GM19240 (cell line): ENCODE results near the gene SYT9.

ENCODE experiments used
- DNase-seq: peaks from one replicate; pipeline ENCODE4 v3.0.0; 2011; ENCODE audit warnings: low spot score; ENCODE audit not compliant: insufficient read length

The SYT9 gene, protein sequence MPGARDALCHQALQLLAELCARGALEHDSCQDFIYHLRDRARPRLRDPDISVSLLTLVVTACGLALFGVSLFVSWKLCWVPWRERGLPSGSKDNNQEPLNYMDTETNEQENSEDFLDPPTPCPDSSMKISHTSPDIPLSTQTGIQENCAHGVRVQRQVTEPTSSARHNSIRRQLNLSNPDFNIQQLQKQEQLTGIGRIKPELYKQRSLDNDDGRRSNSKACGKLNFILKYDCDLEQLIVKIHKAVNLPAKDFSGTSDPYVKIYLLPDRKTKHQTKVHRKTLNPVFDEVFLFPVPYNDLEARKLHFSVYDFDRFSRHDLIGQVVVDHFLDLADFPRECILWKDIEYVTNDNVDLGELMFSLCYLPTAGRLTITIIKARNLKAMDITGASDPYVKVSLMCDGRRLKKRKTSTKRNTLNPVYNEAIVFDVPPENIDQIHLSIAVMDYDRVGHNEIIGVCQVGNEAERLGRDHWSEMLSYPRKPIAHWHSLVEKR

DNA sequence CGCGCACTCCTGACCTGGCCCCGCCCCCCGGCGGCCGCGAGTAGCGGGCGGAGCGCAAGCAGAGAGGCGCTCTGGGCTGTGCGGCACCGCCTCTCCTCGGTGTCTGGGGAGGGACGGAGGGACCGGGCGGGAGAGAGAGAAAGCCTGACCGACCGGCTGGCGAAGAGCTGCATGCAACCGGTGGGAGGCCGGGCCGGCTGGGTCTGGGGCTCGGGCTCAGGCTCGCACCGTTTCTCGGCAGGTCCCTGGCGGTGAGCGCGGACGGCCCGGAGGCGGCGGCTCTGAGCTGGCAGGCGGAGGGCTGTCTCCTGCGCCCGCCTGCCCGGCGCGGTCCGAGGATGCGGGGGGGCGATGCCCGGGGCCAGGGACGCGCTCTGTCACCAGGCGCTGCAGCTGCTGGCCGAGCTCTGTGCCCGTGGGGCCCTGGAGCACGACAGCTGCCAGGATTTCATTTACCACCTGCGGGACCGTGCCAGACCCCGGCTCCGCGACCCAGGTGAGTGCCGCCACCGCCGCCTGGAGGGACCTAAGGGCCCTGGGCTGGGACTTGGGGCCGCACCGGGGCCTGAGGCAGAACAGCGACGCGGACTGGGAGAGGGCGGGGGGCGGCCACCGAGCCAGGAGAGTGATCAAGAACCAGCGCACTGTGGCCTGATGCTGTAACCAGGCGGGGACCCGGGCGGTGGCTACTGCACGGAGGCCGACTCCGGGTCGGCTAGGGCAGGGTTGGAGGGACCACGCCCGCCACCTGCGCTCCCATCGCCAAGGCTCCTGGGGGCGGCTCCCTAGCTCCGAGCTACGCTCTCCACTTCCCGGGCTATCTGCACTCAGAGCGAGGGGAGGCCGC, at the start of gene SYT9:
TSS of gene SYT9 (plus strand) at position 69 of the 847 bp plus-strand sequence. CDS start at position 352, 283 bp downstream.
- no peak for DNase-seq

DNA sequence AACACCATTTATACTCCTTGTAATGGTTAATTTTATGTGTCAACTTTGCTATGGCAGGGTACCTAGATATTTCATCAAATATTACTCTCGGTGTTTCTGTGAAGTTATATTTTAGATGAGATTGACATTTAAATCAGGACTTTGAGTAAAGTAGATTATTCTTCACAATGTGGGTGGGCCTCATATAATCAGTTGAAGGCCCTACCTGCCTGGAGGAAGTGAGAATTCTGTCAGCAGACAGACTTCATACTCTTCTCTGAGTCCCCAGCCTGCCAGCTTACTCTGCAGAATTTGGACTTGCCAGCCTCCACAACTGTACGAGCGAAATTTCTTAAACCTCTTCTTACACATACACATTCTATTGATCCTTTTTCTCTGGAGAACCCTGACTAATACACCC, 49.3 kb upstream of the SYT9 start:
- no peak for DNase-seq

DNA sequence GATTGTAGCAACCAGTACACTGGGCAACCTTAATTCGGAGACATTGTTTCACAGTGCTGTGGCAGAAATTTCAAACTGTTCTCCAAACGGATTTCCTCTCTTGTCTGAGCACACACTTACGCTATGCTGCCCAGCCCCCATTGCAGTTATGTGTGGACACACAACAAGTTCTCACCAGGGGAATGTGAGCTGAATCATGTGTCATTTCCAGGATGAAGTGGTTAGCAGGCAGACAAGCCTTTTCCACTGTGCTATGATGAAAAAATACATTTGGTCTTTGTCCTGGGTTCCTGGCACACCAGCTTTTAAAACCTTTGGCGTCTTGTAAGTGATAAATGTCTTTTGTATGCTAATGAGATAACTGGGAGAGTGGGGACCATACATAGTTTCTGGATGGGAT, 46.9 kb upstream of the SYT9 start:
- DNase-seq, result no peak

DNA sequence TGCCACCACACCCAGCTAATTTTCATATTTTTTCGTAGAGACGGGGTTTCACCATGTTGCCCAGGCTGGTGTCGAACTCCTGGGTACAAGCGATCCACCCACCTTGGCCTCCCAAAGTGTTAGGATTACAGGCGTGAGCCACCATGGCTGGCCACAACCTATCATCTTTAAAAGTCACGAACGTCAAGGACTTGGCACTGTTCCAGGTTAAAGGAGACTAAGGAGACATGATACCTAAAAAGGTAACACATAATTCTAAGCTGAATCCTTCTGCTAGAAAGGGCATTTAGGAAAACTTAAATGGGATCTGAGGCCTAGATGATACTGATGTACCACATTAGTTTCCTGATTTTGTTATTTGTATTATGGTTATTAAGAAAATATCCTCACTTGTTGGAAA, 43.3 kb upstream of the SYT9 start:
- DNase-seq, result no peak

DNA sequence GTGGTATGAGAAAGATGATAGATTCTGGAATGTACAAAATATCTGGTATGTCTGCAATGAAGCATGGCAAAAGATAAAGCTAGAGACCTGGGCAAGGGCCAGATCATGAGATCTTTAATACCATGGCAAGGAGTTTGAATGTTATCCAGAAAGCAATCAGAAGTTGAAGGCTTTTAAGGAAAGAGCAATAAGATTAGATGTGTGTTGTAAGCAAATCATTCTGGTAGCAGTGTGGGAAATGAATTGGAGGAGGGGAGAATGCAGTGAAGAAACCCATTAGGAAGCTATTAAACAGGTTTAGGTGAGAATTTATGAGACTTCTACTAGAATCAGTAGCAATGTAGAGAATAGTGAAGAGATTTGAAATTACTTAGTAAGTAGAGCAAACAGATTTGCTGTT, 32.2 kb upstream of the SYT9 start:
- DNase-seq, result no peak

DNA sequence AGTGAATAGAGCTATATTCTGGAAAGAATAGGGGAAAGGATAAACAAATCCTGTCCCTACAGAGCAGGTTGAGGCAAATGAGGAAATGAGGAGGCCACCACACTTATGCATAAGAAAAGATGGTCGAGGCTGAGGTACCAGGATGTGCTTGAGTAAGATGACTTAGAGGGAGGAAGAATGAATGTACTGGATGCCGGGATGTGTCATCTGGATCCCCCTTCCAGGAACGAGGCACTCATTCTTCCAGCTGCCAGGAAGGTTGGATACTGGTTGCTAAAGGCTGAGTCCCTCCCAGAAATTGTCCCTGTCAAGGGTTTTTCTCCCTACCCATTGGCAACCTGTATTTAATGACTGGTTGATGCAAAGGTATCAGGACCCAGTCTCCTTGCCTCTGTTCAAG, 31.1 kb upstream of the SYT9 start:
- DNase-seq, result no peak

DNA sequence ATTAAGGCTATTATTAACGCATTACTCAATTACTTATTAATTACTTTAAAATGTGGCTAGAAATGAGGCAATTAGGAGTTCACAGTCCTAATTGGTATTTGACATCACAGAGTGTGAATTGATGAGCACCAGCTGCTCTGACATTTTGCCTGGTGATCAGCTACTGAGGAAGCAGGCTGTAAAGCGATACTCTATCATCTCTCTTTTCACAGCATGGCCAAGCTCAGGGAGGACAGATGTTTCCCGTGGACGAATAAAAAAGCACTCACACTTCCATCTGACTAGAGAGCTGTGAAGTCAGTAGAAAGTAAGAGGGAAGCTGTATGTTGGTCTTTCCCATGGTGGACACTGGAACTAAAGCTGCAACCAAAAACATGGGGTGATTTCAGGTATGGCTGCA, 29.1 kb upstream of the SYT9 start:
- DNase-seq, result no peak

DNA sequence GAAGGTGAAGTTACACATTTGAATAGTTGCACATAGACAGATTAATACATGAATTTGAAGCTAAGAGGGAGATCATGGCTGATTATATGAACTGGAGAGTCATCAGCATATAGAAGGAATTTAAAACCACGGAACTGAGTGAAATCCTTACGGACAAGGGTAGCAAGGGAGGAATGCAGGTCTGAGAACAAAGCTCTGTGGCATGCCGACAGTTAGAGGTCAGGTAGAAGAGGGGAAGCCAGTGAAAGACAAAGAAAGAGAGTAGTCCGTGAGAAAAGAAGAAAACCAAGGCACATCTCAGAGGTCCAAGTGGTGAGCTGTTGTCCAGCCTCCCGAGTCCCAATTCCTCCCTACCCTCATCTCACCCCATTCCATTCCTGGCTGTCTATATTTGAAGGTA, 11.8 kb upstream of the SYT9 start:
- DNase-seq, result no peak

DNA sequence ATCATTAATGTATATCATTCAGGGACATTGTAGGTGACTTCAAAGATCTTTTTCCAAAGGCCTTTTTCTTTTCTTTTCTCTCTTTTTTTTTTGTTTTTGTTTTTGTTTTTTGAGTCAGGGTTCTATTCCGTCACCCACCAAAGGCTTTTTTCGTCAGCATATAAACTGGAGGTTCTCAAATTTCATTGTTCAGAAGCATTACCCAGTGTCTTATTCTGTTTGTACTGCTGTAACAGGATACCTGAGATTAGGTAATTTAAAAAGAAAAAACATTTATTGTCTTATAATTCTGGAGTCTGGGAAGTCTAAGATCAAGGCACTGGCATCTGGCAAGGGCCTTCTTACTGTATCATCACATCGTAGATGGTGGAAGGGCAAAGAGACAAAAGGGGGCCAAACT, 6.4 kb upstream of the SYT9 start:
- DNase-seq, result no peak

DNA sequence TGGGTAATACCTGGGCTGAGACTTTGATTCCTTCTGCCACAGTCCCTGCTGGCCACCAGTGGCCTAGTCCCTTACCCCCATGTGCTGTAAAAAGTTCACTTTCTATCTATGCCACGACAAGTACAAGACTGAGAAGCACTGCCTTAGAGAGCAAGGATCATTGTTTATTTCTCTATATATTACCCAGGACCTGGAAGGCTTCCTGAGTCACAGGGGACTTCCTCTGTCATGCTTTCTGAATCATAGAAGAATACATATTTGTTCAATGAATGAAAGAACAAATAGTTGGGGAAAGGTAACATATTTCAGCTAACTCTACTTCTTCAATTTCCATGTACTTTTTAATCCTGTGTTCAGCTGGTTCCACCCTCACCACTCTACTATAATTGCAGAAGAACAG, 5.5 kb upstream of the SYT9 start:
- no peak for DNase-seq

DNA sequence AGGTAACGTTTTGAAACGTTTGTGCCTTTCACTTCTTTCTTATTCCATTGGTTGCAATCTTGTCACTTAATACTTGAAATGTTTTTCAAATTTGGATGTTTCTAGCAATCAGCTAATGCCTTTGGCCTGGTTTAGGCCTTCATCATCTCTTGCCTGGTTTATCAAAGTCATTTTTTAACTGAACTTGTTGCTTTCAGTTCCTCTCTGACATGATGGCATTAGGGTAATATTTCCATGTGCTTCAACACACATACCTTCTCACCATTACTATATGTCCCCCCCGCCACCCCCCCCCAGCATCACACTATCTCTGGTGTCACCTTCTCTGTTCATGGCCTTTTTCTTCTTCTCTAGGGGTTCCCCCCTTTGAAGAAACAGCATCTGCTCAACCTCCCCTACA, 1.5 kb upstream of the SYT9 start:
- no peak for DNase-seq

DNA sequence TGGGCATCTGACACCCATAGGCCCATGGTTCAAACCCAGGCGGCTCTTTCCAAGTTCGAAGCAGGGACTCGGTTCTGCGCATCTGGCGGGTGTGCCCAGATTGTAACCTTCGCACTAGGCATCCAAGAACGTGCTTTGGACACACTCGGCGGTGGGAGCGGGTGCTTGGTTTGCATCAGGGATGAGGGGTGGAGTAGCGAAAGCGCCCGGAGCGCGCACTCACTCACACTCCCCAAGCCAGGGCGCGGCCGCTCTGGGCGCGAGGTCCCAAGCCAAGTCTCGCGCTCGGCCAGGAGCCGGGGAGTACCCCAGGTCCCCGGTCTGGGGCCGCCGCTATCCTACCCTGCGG, 243 bp upstream of the SYT9 start:
- DNase-seq, result no peak

DNA sequence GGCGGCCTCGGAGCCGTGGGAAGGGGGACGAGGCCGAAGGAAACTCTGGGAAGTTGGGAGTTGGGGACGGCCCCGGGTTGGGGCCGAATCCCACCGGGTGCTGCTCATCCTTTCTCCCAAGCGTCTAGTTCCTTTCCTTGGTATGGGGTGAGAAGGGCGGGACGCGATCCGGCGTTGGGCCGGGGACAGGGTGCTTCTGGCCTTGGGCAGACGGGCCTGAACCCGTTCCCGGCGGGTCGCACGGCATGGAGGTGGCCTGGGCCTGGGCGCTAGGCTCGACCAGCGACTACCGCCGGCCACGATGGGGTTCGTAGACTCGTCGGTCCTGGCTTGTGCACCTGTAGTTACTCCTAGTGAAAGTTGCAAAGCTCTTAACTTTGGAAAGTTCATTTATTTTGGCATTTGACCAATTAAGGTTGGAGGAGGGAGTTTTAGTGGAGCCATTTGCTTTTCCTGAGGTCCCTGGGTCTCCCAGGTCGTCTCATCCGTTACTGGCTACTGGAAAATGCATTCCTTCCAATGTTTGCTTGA, 1.0 kb downstream of the SYT9 start:
- no peak for DNase-seq

DNA sequence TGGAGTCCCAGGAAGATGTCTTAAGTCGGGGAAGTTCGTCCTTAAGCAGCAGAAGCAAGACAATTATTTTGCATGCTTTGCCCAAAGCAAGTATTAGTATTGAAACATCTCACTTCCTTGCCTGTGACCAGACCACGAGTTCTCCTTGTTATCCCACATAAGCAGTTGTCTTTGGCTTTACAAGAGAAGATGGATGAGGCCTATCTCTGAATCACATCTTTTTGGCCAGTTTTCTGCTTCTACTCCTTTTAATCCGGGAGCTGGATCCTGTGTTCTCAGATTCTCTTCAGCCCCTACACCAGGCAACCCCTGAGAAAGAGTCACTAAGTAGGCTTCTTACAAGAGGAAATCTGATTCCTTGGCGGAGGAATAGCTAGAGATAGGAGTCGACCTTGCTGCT, 2.1 kb downstream of the SYT9 start:
- DNase-seq, result no peak

DNA sequence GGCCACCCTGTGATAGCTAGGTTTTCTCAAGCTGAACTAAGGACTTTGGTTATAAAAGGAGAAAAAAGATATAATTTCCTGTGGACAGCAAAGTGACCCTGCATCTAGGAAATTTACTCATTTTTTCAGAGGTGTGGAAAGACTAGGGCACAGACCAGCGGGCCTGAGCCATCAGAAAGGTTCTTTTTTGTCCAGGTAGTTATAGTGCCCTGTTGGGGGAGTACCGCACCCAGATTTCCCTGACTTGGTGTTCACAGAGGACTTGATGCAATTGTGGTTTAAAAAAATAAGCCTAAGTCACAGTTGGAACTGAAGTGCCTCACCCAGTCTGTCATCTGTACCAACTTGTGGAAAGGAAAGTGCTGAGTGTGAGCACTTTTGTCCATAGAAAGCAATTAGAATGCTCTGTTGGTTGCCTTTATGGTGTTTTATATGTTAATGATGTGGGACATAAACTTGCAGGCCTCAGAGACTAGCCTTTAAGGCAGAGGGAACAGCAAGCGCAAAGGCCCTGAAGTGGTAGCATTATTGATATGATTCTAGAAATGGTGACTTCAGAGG, 3.1 kb downstream of the SYT9 start:
- DNase-seq, result no peak

DNA sequence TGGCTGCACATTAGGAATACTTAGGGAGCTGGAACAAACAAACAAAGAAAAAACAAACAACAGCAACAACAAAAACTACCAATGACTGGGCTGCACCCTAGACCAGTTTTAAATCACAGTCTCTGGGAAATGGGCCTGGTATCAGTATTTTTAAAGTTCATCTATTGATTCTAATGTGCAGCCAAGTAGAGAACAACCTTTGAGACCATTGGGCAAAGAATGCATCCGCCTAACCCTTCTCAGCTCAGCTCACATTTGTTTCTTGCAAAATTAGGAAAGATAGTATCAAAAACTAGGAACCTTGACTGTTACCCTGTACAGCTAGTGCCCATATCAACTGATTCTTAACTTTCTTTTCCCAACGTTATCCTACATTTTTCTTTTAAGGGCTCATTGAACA, 5.2 kb downstream of the SYT9 start:
- DNase-seq, result no peak

DNA sequence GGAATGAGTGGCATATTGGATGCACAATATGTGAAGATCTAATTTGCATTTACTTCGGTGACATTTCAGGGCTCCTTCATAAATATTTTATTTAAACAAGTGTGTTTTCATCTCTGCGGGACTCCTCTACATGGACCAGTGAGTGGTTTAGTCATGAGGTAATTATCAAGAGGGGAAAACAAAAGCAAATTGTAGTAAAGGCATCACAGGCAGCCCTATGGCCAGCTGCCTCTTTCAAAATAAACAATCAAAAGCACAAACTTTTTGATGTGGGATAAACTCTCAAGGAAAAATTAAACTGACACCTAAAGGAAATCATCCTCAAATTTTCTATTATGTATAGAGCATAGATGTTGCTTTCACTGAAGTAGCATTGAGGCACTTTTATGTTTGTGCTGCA, 6.0 kb downstream of the SYT9 start:
- no peak for DNase-seq

DNA sequence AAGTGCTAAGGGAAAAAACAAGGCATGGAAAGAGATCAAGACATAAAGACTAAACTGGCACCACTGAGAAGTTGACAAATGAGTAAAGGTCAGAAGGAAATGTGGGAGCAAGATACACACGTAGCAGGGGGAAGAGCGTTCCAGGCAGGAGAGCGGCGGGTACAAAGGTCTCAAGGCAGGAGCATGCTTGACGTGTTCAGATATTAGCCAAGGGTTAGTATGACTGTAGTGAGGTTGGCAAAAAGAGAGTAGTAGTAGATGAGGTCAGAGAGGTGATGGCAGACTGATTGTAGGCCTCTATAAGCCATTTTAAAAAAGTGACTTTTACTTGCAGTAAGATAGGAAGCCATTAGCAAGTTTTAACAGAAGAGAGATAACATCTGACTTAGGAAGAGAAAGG, 9.9 kb downstream of the SYT9 start:
- DNase-seq, result no peak

DNA sequence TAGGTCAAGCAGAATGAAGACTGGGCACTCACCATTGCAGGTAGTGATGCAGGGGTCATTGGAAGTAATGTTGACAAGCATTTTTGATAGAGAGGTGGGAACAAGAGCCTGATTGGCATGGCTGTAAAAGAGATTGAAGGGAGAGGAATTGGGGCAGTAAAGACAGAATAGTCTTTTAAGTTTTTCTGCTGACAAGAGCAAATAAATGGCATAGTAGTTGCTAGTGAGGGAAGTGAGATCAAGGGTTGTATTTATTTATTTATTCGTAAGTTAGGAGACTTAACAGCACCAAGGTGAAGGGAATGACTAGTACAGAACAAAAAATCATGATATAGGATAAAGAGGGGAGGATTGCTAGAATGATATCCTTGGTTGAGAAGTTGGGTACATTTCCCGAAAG, 11.0 kb downstream of the SYT9 start:
- DNase-seq, result no peak

DNA sequence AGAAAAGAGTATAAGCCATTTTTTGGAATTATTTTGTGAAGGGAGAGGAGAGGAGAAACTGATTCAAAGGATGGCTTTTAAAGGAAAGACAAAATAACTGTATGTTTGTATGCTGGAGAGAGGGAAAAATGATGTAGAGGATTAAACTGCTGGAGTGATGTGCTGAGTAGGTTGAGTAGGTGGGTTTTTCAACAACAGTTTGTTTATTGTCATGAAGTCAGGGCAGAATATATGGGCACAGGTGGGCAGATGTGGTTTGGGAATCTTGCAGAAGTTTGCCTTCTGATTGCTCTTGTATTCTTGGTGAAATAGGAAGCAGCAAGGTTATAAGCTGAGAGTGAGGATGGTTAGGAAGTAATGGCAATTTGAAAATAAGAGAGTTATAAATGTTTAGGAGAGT, 12.1 kb downstream of the SYT9 start:
- DNase-seq, result no peak

DNA sequence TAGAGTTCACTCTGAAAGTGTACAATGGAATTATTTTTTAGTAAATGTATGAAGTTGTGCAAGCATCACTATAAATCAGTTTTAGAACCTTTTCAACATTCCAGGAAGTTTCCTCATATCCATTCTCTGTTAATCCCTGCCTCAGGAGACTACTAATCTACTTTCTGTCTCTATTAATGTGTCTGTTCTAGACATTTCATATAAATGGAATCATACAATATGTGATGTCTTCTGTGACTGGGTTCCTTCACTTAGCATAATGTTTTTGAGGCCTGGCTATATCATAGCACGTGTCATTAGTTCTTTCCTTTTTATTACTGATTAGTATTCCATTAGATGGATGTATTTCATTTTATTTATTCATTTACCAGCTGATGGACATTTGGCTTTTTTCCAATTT, 17.1 kb downstream of the SYT9 start:
- DNase-seq, result no peak

DNA sequence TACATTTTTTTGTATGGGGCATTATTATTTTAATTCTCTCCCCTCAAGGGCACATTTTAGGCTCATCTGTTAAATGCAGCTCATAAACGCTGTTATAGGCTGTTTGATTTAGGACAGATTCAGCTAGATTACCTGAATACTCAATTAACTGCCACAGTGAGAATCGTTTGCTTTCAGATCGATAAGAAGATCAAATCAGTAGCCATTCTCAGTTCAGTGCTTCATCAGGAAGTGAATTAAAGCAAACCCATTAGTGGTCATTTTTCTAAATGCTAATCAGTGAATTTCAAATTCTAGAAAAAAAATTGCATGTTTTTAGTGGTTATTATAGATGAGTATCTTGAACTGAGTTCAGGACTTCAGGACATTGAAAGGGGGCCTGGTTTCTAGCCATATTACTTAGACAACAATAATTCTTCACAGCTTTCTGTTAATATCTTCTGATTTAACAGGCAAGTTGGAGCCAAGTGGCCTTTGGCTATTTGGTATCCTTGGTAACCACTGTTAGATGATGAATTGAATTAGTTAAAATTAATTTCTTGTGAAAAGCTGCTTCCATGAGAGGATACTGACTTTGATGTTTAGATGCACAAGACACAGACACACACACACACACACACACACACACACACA, 18.6 kb downstream of the SYT9 start:
- DNase-seq, result no peak
